Uterus (tissue), 4 donors: ENCODE data around the gene LAMC3. TPM values are rescaled to one million over a fixed set of nuclear protein-coding genes. Genes with fewer than 3 reads are reported as not detected.

Experiments
- DNase-seq, 2 donors: peaks; one replicate each; pipeline ENCODE4 v3.0.0-alpha.2; 2019 to 2020
- H3K27ac ChIP-seq, 2 donors: fragments of 200-600 bp; sonication (generic); 1 replicate in 1 of 2; 2 replicates in 1 of 2; pipeline ENCODE4 v1.5.1; 2016 to 2018
- H3K27me3 ChIP-seq, 2 donors: fragments of 200-600 bp; sonication (generic); one replicate each; pipeline ENCODE4 v1.5.1; 2018 to 2019; ENCODE audit warnings: control low read depth in 1 of 2
- H3K36me3 ChIP-seq, 2 donors: fragments of 200-600 bp; sonication (generic); one replicate each; pipeline ENCODE4 v1.5.1; 2019; ENCODE audit warnings: control low read depth in 1 of 2
- H3K4me1 ChIP-seq, 2 donors: fragments of 200-600 bp; sonication (generic); one replicate each; pipeline ENCODE4 v1.5.1; 2018 to 2019; ENCODE audit warnings: control low read depth in 1 of 2
- H3K4me3 ChIP-seq, 2 donors: fragments of 200-600 bp; sonication (generic); 1 replicate in 1 of 2; 2 replicates in 1 of 2; pipeline ENCODE4 v1.5.1; 2018 to 2019; ENCODE audit warnings: mild to moderate bottlenecking in 1 of 2
- H3K9me3 ChIP-seq, 2 donors: fragments of 200-600 bp; sonication (generic); one replicate each; pipeline ENCODE4 v1.5.1; 2019; ENCODE audit warnings: control low read depth in 1 of 2
- CTCF ChIP-seq, 4 experiments: fragments of 200-600 bp in 2 of 4; fragments of 450-650 bp in 2 of 4; sonication (generic) in 2 of 4; IDR thresholded peaks; one replicate each; pipeline ENCODE4 v1.5.1; 2016 to 2019; ENCODE audit warnings: antibody characterized with exemption in 4 of 4, mild to moderate bottlenecking in 2 of 4, moderate library complexity in 1 of 4
- POLR2A ChIP-seq, 2 donors: fragments of 450-650 bp; IDR thresholded peaks; one replicate each; pipeline ENCODE4 v1.6.1; 2016; ENCODE audit warnings: antibody characterized with exemption in 2 of 2, mild to moderate bottlenecking in 1 of 2, moderate library complexity in 1 of 2
- intact Hi-C: fragments of 100-400 bp; cut with DNase I; formaldehyde crosslinking; loops from one replicate; pipeline ENCODE4 v1.15.1; 2023; ENCODE audit warnings: low total_unique reads
- total RNA-seq, 4 donors: library from RNA; depleted of rRNA in 3 of 4; stranded (reverse); fragments of >200 nt in 3 of 4; gene quantifications; one replicate each; pipeline versions ENCODE4 v1.1.0 to v1.2.4, GENCODE V29; 2014 to 2023
- donor health status: DM: yes; HTN: yes; CAD: no.

Gene LAMC3
- total RNA-seq, 4 donors from 2014 or later, result 2.6 to 58.5 (median 3.6) TPM

GRCh38 chr9:131008086-131008485 lies 888 bp upstream of the LAMC3 start:
- Histone ChIP-seq H3K27ac (no peak overlapping the region), H3K9me3 (no peaks in the 10 kb centered on the region), H3K27me3 (peaks cover 0 to 8% of the 10 kb centered on the region in 2 donors), H3K4me3 (no peak overlapping the region), H3K36me3 (no peaks in the 10 kb centered on the region), H3K4me1 (peaks cover 0 to 8% of the 10 kb centered on the region in 2 donors)
- intact Hi-C loops, result no loop called here
- TF ChIP-seq CTCF (IDR thresholded peaks at IDR 0.05) (no peak), POLR2A (IDR thresholded peaks at IDR 0.05) (no peak)
- no peak for DNase-seq

- no peak for DNase-seq
- no peak overlapping the region for H3K27ac ChIP-seq
- no peak for TF ChIP-seq POLR2A (IDR thresholded peaks at IDR 0.05)
- no peak for TF ChIP-seq CTCF (IDR thresholded peaks at IDR 0.05)
- intact Hi-C loops, result no loop called here
- H3K36me3 ChIP-seq, result no peaks in the 10 kb centered on the region
- peaks cover 0 to 8% of the 10 kb centered on the region in 2 donors for H3K4me1 ChIP-seq
- H3K27me3 ChIP-seq, result peaks cover 0 to 8% of the 10 kb centered on the region in 2 donors
- no peak overlapping the region for H3K4me3 ChIP-seq
- H3K9me3 ChIP-seq, result no peaks in the 10 kb centered on the region
Observed at GRCh38 chr9:131008563-131008908, 438 bp upstream of the LAMC3 start.

GRCh38 chr9:131010482-131011273 lies 1.7 kb downstream of the LAMC3 start:
- intact Hi-C loops, result no loop called here
- Histone ChIP-seq H3K4me1 (peaks cover 0 to 8% of the 10 kb centered on the region in 2 donors), H3K27ac (no peak overlapping the region), H3K27me3 (peaks cover 0 to 8% of the 10 kb centered on the region in 2 donors), H3K9me3 (no peaks in the 10 kb centered on the region), H3K4me3 (no peak overlapping the region), H3K36me3 (no peaks in the 10 kb centered on the region)
- TF ChIP-seq POLR2A (IDR thresholded peaks at IDR 0.05), result no peak
- no peak for TF ChIP-seq CTCF (IDR thresholded peaks at IDR 0.05)
- no peak for DNase-seq

- Histone ChIP-seq H3K27me3 (peaks cover 0 to 8% of the 10 kb centered on the region in 2 donors), H3K27ac (no peak overlapping the region), H3K4me1 (peaks cover 0 to 8% of the 10 kb centered on the region in 2 donors), H3K36me3 (no peaks in the 10 kb centered on the region), H3K9me3 (no peaks in the 10 kb centered on the region), H3K4me3 (no peak overlapping the region)
- TF ChIP-seq CTCF (IDR thresholded peaks at IDR 0.05), result no peak
- TF ChIP-seq POLR2A (IDR thresholded peaks at IDR 0.05), result no peak
- DNase-seq, result no peak
- intact Hi-C loops, result no loop called here
Observed at GRCh38 chr9:131011274-131012022, 2.5 kb downstream of the LAMC3 start.

- Histone ChIP-seq H3K4me1 (peaks cover 0 to 8% of the 10 kb centered on the region in 2 donors), H3K4me3 (no peak overlapping the region), H3K27ac (no peak overlapping the region), H3K36me3 (no peaks in the 10 kb centered on the region), H3K9me3 (no peaks in the 10 kb centered on the region), H3K27me3 (peaks cover 0 to 8% of the 10 kb centered on the region in 2 donors)
- intact Hi-C loops, result no loop called here
- no peak for DNase-seq
- TF ChIP-seq CTCF (IDR thresholded peaks at IDR 0.05) (no peak), POLR2A (IDR thresholded peaks at IDR 0.05) (no peak)
Observed at GRCh38 chr9:131012023-131012334, 3.0 kb downstream of the LAMC3 start.
